Central memory CD8-positive, alpha-beta T cell (primary cell): ENCODE data around the gene CLDN19.

ENCODE experiments used
- ATAC-seq: fragments of 150-1000 bp; cut with Tn5 transposase; replicated peaks from 2 replicates; pipeline ENCODE4 v1.10.0; 2022; ENCODE audit warnings: mild to moderate bottlenecking, moderate FRiP score, moderate number of reproducible peaks; ENCODE audit not compliant: poor library complexity, severe bottlenecking; ENCODE audit errors: extremely low read depth
- DNase-seq, 2 donors: peaks; one replicate each; pipeline ENCODE4 v3.0.0; 2021; ENCODE audit warnings: low spot score in 2 of 2
- H3K27ac Mint-ChIP-seq: one replicate; pipeline ENCODE4 v1.8.0; 2022; ENCODE audit warnings: low read depth, mild to moderate bottlenecking, moderate library complexity, mixed read lengths
- H3K27me3 Mint-ChIP-seq: one replicate; pipeline ENCODE4 v1.8.0; 2022; ENCODE audit warnings: mixed read lengths
- H3K36me3 Mint-ChIP-seq: one replicate; pipeline ENCODE4 v1.8.0; 2022; ENCODE audit warnings: mild to moderate bottlenecking, moderate library complexity, mixed read lengths; ENCODE audit not compliant: insufficient read depth
- H3K4me1 Mint-ChIP-seq: one replicate; pipeline ENCODE4 v1.8.0; 2022; ENCODE audit warnings: mixed read lengths
- H3K4me3 Mint-ChIP-seq: one replicate; pipeline ENCODE4 v1.8.0; 2022; ENCODE audit warnings: mild to moderate bottlenecking, moderate library complexity, mixed read lengths
- H3K9me3 Mint-ChIP-seq: one replicate; pipeline ENCODE4 v1.8.0; 2022; ENCODE audit warnings: mixed read lengths

CLDN19 gene

GRCh38 chr1:42769811-42770210 lies 29.8 kb upstream of the CLDN19 start:
- Mint-ChIP-seq H3K4me1 (peaks cover 27% of the 10 kb centered on the region), H3K27me3 (no peaks in the 10 kb centered on the region), H3K9me3 (no peaks in the 10 kb centered on the region), H3K4me3 (peak overlapping the region; percentile 32), H3K36me3 (peaks cover 12% of the 10 kb centered on the region), H3K27ac (no peak overlapping the region)
- DNase-seq (no peak), ATAC-seq (no peak)

GRCh38 chr1:42768172-42768571 lies 28.1 kb upstream of the CLDN19 start:
- no peak for ATAC-seq
- peaks cover 25% of the 10 kb centered on the region for H3K4me1 Mint-ChIP-seq
- no peak for DNase-seq
- peaks cover 7% of the 10 kb centered on the region for H3K36me3 Mint-ChIP-seq
- H3K9me3 Mint-ChIP-seq, result no peaks in the 10 kb centered on the region
- no peak overlapping the region for H3K4me3 Mint-ChIP-seq
- H3K27ac Mint-ChIP-seq, result no peak overlapping the region
- H3K27me3 Mint-ChIP-seq, result no peaks in the 10 kb centered on the region

GRCh38 chr1:42767510-42768000 lies 27.5 kb upstream of the CLDN19 start:
- DNase-seq, result no peak

GRCh38 chr1:42766741-42767509 lies 26.9 kb upstream of the CLDN19 start, which contains the start of the genes C1orf50 and P3H1:
C1orf50 (plus strand) TSS chr1:42767249; CDS start chr1:42767312, 63 bp downstream.
P3H1 (minus strand) TSS chr1:42767028; CDS start chr1:42766971, 57 bp downstream.
- peaks cover 16% of the 10 kb centered on the region for H3K4me1 Mint-ChIP-seq
- ATAC-seq, result peak; percentile 94
- DNase-seq, result peak; percentile 99
- no peaks in the 10 kb centered on the region for H3K9me3 Mint-ChIP-seq
- no peak within 1 kb of the TSS for H3K4me3 Mint-ChIP-seq
- H3K36me3 Mint-ChIP-seq, result peaks cover 4% of the 10 kb centered on the region
- H3K27me3 Mint-ChIP-seq, result no peaks in the 10 kb centered on the region
- no peak within 1 kb of the TSS for H3K27ac Mint-ChIP-seq

More at GRCh38 chr1:42767510-42768000, 27.5 kb upstream of the CLDN19 start:
- no peaks in the 10 kb centered on the region for H3K27me3 Mint-ChIP-seq
- ATAC-seq, result peak; percentile 27
- peaks cover 20% of the 10 kb centered on the region for H3K4me1 Mint-ChIP-seq
- H3K27ac Mint-ChIP-seq, result no peak overlapping the region
- H3K9me3 Mint-ChIP-seq, result no peaks in the 10 kb centered on the region
- peaks cover 4% of the 10 kb centered on the region for H3K36me3 Mint-ChIP-seq
- H3K4me3 Mint-ChIP-seq, result no peak overlapping the region

GRCh38 chr1:42765832-42766740 lies 26.1 kb upstream of the CLDN19 start:
- no peaks in the 10 kb centered on the region for H3K9me3 Mint-ChIP-seq
- ATAC-seq (peak; percentile 7), DNase-seq (peak in 1 of 2 donors; percentile 28)
- H3K4me3 Mint-ChIP-seq, result no peak overlapping the region
- H3K27ac Mint-ChIP-seq, result no peak overlapping the region
- no peaks in the 10 kb centered on the region for H3K27me3 Mint-ChIP-seq
- H3K4me1 Mint-ChIP-seq, result peaks cover 13% of the 10 kb centered on the region
- H3K36me3 Mint-ChIP-seq, result peaks cover 9% of the 10 kb centered on the region

GRCh38 chr1:42765269-42765668 lies 25.2 kb upstream of the CLDN19 start:
- H3K36me3 Mint-ChIP-seq, result peaks cover 11% of the 10 kb centered on the region
- no peaks in the 10 kb centered on the region for H3K27me3 Mint-ChIP-seq
- no peaks in the 10 kb centered on the region for H3K9me3 Mint-ChIP-seq
- H3K27ac Mint-ChIP-seq, result no peak overlapping the region
- no peak overlapping the region for H3K4me3 Mint-ChIP-seq
- no peak for ATAC-seq
- peaks cover 6% of the 10 kb centered on the region for H3K4me1 Mint-ChIP-seq
- no peak for DNase-seq

- H3K4me3 Mint-ChIP-seq, result no peak overlapping the region
- no peak for ATAC-seq
- no peaks in the 10 kb centered on the region for H3K27me3 Mint-ChIP-seq
- H3K4me1 Mint-ChIP-seq, result peaks cover under 1% of the 10 kb centered on the region
- peaks cover 22% of the 10 kb centered on the region for H3K36me3 Mint-ChIP-seq
- H3K27ac Mint-ChIP-seq, result no peak overlapping the region
- no peak for DNase-seq
- no peaks in the 10 kb centered on the region for H3K9me3 Mint-ChIP-seq
These were observed 22.2 kb upstream of the CLDN19 start for GRCh38 chr1:42762269-42762668.

- Mint-ChIP-seq H3K36me3 (peaks cover 22% of the 10 kb centered on the region), H3K4me3 (no peak overlapping the region), H3K4me1 (peaks cover 8% of the 10 kb centered on the region), H3K9me3 (no peaks in the 10 kb centered on the region), H3K27me3 (no peaks in the 10 kb centered on the region), H3K27ac (no peak overlapping the region)
- ATAC-seq (no peak), DNase-seq (no peak)
These were observed 21.5 kb upstream of the CLDN19 start for GRCh38 chr1:42761567-42761966.

GRCh38 chr1:42759114-42759513 lies 19.1 kb upstream of the CLDN19 start:
- Mint-ChIP-seq H3K27me3 (no peaks in the 10 kb centered on the region), H3K4me3 (no peak overlapping the region), H3K4me1 (peaks cover 13% of the 10 kb centered on the region), H3K36me3 (peaks cover 38% of the 10 kb centered on the region), H3K9me3 (no peaks in the 10 kb centered on the region), H3K27ac (no peak overlapping the region)
- ATAC-seq, result no peak
- DNase-seq, result no peak

- Mint-ChIP-seq H3K9me3 (no peaks in the 10 kb centered on the region), H3K4me1 (peaks cover 13% of the 10 kb centered on the region), H3K36me3 (peaks cover 39% of the 10 kb centered on the region), H3K27me3 (no peaks in the 10 kb centered on the region), H3K4me3 (no peak overlapping the region), H3K27ac (no peak overlapping the region)
- DNase-seq, result no peak
- no peak for ATAC-seq
These were observed 18.6 kb upstream of the CLDN19 start for GRCh38 chr1:42758641-42759040.

- Mint-ChIP-seq H3K4me1 (peaks cover 13% of the 10 kb centered on the region), H3K36me3 (peaks cover 43% of the 10 kb centered on the region), H3K27ac (no peak overlapping the region), H3K27me3 (no peaks in the 10 kb centered on the region), H3K9me3 (no peaks in the 10 kb centered on the region), H3K4me3 (no peak overlapping the region)
- ATAC-seq (no peak), DNase-seq (no peak)
These were observed 17.8 kb upstream of the CLDN19 start for GRCh38 chr1:42757892-42758275.

GRCh38 chr1:42756956-42757891 lies 17.2 kb upstream of the CLDN19 start:
- ATAC-seq, result no peak
- peaks cover 13% of the 10 kb centered on the region for H3K4me1 Mint-ChIP-seq
- DNase-seq, result no peak
- H3K4me3 Mint-ChIP-seq, result no peak overlapping the region
- H3K36me3 Mint-ChIP-seq, result peaks cover 50% of the 10 kb centered on the region
- H3K27me3 Mint-ChIP-seq, result no peaks in the 10 kb centered on the region
- H3K27ac Mint-ChIP-seq, result no peak overlapping the region
- H3K9me3 Mint-ChIP-seq, result no peaks in the 10 kb centered on the region
